ENCODE measurements around the gene PTH1R.

PTH1R gene

DNA sequence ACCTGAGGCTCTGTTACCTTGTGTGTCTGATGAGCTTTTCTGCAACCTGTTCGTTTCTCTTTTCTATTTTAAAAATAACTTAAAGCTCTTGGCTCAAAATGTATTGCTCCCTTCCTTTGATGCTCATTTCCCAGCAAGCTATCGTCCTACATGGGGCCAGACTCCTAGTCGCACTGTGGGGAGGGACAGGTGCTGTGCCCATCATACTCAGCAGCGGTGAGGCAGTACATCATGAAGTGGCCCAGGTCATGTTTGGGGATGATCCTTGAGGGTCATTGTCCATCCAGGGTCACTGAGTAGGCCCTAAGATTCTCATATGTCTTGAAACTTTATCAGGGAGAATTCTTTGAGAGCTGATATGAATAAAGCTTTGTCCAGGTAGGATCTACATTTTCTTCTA is 41.1 kb downstream of the PTH1R start:
- Mint-ChIP-seq H3K4me3 (no peak overlapping the region), H3K4me1 (no peaks in the 10 kb centered on the region), H3K27me3 (ENCODE audit: low read depth, poor library complexity) (peaks cover 3% of the 10 kb centered on the region), H3K9me3 (peaks cover 28% of the 10 kb centered on the region), H3K27ac (no peak overlapping the region), H3K36me3 (ENCODE audit: low read depth) (peaks cover 70% of the 10 kb centered on the region)
- no peak for DNase-seq
- TF ChIP-seq, protein P1, sequence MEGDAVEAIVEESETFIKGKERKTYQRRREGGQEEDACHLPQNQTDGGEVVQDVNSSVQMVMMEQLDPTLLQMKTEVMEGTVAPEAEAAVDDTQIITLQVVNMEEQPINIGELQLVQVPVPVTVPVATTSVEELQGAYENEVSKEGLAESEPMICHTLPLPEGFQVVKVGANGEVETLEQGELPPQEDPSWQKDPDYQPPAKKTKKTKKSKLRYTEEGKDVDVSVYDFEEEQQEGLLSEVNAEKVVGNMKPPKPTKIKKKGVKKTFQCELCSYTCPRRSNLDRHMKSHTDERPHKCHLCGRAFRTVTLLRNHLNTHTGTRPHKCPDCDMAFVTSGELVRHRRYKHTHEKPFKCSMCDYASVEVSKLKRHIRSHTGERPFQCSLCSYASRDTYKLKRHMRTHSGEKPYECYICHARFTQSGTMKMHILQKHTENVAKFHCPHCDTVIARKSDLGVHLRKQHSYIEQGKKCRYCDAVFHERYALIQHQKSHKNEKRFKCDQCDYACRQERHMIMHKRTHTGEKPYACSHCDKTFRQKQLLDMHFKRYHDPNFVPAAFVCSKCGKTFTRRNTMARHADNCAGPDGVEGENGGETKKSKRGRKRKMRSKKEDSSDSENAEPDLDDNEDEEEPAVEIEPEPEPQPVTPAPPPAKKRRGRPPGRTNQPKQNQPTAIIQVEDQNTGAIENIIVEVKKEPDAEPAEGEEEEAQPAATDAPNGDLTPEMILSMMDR (IDR thresholded peaks at IDR 0.05) = no peak

DNA sequence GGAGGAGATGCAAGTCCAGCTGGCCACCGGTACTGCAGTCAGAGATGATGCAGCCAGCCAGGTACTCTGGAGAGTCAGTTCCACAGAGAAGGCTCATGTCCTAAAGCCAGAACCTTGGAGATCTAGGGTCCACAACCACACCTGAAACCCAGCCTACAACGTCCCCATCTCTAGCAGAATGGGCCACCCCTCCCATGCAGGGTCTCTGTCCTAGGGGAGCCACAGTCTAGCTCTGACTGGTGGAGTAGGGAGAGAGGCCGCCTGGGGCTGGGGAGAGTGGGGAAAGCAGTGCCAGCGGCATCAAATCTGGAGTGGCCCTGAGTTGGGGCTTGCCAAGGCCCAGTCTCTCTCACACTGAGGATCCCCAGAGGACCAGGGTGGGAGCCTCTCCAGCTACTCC is 43.5 kb downstream of the PTH1R start:
- TF ChIP-seq, protein P1 (IDR thresholded peaks at IDR 0.05) = no peak
- H3K36me3 Mint-ChIP-seq (ENCODE audit: low read depth) = peaks cover 59% of the 10 kb centered on the region
- peaks cover 3% of the 10 kb centered on the region for H3K27me3 Mint-ChIP-seq (ENCODE audit: low read depth, poor library complexity)
- H3K9me3 Mint-ChIP-seq = peaks cover 28% of the 10 kb centered on the region
- DNase-seq = no peak
- no peaks in the 10 kb centered on the region for H3K4me1 Mint-ChIP-seq
- no peak overlapping the region for H3K4me3 Mint-ChIP-seq
- H3K27ac Mint-ChIP-seq = no peak overlapping the region

DNA sequence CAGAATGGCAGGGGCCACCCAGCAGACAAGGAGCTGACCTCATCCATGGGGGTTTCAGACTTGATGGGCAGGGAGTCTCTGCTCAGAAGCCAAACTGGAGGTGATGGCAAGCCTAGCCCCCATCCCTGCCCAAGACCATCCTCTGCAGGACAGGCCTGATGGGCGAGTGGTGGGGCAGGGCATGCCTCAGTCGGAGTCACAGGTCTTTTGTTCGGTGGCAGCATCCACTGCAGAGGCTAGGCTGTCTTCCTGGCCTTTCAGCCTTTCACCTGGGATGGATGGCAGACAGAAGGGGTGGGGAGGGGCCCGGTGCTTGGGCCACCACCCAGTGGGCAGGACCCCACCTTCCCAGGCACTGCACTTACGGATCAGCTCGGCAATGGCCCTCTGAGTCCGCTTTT is 44.4 kb downstream of the PTH1R start:
- DNase-seq = no peak
- Mint-ChIP-seq H3K4me1 (no peaks in the 10 kb centered on the region), H3K36me3 (ENCODE audit: low read depth) (peaks cover 51% of the 10 kb centered on the region), H3K9me3 (peaks cover 28% of the 10 kb centered on the region), H3K27ac (no peak overlapping the region), H3K27me3 (ENCODE audit: low read depth, poor library complexity) (peaks cover 3% of the 10 kb centered on the region), H3K4me3 (no peak overlapping the region)
- TF ChIP-seq, protein P1 (IDR thresholded peaks at IDR 0.05) = no peak

DNA sequence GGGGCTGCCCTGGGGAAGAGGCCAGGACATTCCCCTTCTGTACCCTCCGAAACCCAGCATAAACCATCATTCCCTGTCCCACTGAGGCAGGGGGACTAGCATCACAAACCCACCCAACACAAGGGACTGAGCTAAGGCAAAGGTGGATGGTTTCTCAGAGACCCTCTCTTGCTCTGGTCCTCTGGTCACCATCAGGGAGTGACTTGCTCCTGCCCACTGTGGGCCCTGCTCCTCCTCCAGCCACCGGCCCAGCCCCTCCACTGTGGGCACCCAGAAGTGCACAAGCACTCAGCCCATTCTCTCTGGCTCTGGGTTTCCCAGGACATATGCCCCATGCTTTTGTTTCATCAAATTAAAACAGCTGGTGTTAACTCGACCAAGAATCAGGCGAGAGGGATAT is 44.9 kb downstream of the PTH1R start:
- TF ChIP-seq, protein P1 (IDR thresholded peaks at IDR 0.05) = no peak
- Mint-ChIP-seq H3K27me3 (ENCODE audit: low read depth, poor library complexity) (peaks cover 3% of the 10 kb centered on the region), H3K4me3 (no peak overlapping the region), H3K4me1 (no peaks in the 10 kb centered on the region), H3K27ac (no peak overlapping the region), H3K36me3 (ENCODE audit: low read depth) (peaks cover 51% of the 10 kb centered on the region), H3K9me3 (peaks cover 24% of the 10 kb centered on the region)
- DNase-seq = no peak

DNA sequence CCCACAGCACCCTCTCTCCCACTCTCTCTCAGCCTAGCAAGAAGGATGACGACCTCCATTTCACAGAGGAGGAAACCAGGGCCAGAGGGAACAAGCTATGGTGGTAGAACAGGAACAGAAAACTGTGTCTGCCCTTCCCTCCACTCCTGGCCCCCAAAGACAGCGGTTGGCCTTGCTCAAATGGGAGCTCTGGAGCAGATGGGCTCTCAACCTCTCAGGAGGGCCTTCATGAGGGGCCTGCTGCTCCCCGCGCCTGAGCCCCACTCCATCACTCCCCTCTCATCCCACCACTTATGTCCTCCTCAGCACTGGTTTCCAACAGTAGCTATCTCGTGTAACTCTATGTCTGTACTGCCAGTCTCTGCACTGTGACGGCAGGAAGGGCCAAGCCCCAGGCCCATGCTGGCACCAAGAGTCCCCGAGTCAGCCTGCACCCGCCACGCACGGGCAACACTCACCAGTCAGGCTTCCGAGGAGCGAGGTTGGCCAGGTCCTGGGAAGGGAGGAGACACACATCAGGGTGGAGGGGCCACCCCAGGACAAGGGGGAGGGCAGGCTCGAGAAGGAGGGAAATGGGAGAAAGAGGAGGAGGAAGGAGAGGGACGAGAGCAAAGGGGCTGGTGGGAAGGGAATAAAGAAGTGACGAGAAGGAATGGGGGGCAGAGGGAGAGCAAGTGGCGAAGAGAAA is 45.5 kb downstream of the PTH1R start:
- TF ChIP-seq, protein P1 (IDR thresholded peaks at IDR 0.05) = no peak
- DNase-seq = no peak
- Mint-ChIP-seq H3K4me1 (no peaks in the 10 kb centered on the region), H3K4me3 (no peak overlapping the region), H3K36me3 (ENCODE audit: low read depth) (peaks cover 45% of the 10 kb centered on the region), H3K27ac (no peak overlapping the region), H3K27me3 (ENCODE audit: low read depth, poor library complexity) (peaks cover 3% of the 10 kb centered on the region), H3K9me3 (peaks cover 18% of the 10 kb centered on the region)
